Measurements from ENCODE around the gene HOXB3.

Gene HOXB3

GRCh38 chr17:48545022-48545375 lies 45.0 kb downstream of the HOXB3 start, which contains the start of gene HOXB2:
HOXB2 (minus strand) TSS chr17:48545109; CDS start chr17:48544911, 198 bp downstream.
- peak; percentile 58 for DNase-seq (ENCODE audit: low read depth)

- peak; percentile 81 for DNase-seq (ENCODE audit: low read depth)
Measured at GRCh38 chr17:48544349-48545021, 45.6 kb downstream of the HOXB3 start.

- peak; percentile 36 for DNase-seq (ENCODE audit: low read depth)
Measured at GRCh38 chr17:48543854-48544348, 46.1 kb downstream of the HOXB3 start.

GRCh38 chr17:48543107-48543853 lies 46.8 kb downstream of the HOXB3 start:
- peak; percentile 65 for DNase-seq (ENCODE audit: low read depth)

- no peak for DNase-seq (ENCODE audit: low read depth)
Measured at GRCh38 chr17:48542698-48543106, 47.3 kb downstream of the HOXB3 start.

- DNase-seq (ENCODE audit: low read depth) = peak; percentile 26
Measured at GRCh38 chr17:48542114-48542656, 47.9 kb downstream of the HOXB3 start.

GRCh38 chr17:48541577-48542113 lies 48.4 kb downstream of the HOXB3 start:
- peak; percentile 63 for DNase-seq (ENCODE audit: low read depth)

GRCh38 chr17:48541036-48541576 lies 48.9 kb downstream of the HOXB3 start:
- DNase-seq (ENCODE audit: low read depth) = no peak

GRCh38 chr17:48540213-48540612 lies 49.8 kb downstream of the HOXB3 start:
- DNase-seq (ENCODE audit: low read depth) = no peak

GRCh38 chr17:48539177-48539576 lies 50.9 kb downstream of the HOXB3 start:
- peak; percentile 78 for DNase-seq (ENCODE audit: low read depth)

- no peak for DNase-seq (ENCODE audit: low read depth)
Measured at GRCh38 chr17:48537316-48537715, 52.7 kb downstream of the HOXB3 start.

GRCh38 chr17:48535793-48536559 lies 54.1 kb downstream of the HOXB3 start:
- DNase-seq (ENCODE audit: low read depth) = peak; percentile 24

GRCh38 chr17:48532261-48532660 lies 57.8 kb downstream of the HOXB3 start:
- no peak for DNase-seq (ENCODE audit: low read depth)

GRCh38 chr17:48530887-48531272 lies 59.2 kb downstream of the HOXB3 start, which contains the start of gene HOXB1:
HOXB1 (minus strand) TSS chr17:48531011; CDS start chr17:48530904, 107 bp downstream.
- DNase-seq (ENCODE audit: low read depth) = no peak

GRCh38 chr17:48530208-48530886 lies 59.7 kb downstream of the HOXB3 start:
- no peak for DNase-seq (ENCODE audit: low read depth)

GRCh38 chr17:48529683-48530009 lies 60.4 kb downstream of the HOXB3 start:
- DNase-seq (ENCODE audit: low read depth) = no peak

- DNase-seq (ENCODE audit: low read depth) = no peak
Measured at GRCh38 chr17:48528936-48529682, 60.9 kb downstream of the HOXB3 start.

- no peak for DNase-seq (ENCODE audit: low read depth)
Measured at GRCh38 chr17:48528153-48528935, 61.7 kb downstream of the HOXB3 start.

- DNase-seq (ENCODE audit: low read depth) = no peak
Measured at GRCh38 chr17:48527547-48527932, 62.5 kb downstream of the HOXB3 start.
